ENCODE results near the gene UGT1A4. TPM values are rescaled to one million over a fixed set of nuclear protein-coding genes. Genes with fewer than 3 reads are reported as not detected.

The UGT1A4 gene
- total RNA-seq, 3 donors from 2014 or later (not counting 1 experiment from before 2014, with no cell fraction given), result not detected

GRCh38 chr2:233761040-233761769 is 42.7 kb downstream of the UGT1A4 start:
- no peak for TF ChIP-seq CTCF (IDR thresholded peaks at IDR 0.05)
- H3K27me3 Mint-ChIP-seq (ENCODE audit: low read depth in 2 of 2), result peaks cover 18% of the 10 kb centered on the region in 2 donors
- intact Hi-C loops (cut with micrococcal nuclease), result no loop called here
- no peak overlapping the region for H3K27ac ChIP-seq (ENCODE audit: low read length)
- H3K4me1 ChIP-seq (ENCODE audit: control insufficient read depth, insufficient read depth, low read length), result no peaks in the 10 kb centered on the region
- no peaks in the 10 kb centered on the region for H3K36me3 Mint-ChIP-seq
- H3K9me3 ChIP-seq (ENCODE audit: control insufficient read depth, insufficient read depth, low read length), result no peaks in the 10 kb centered on the region
- no peak overlapping the region for H3K4me3 ChIP-seq (ENCODE audit: low read length)
- no peaks in the 10 kb centered on the region for H3K27me3 ChIP-seq (ENCODE audit: control insufficient read depth, insufficient read depth, low read length)
- WGBS (ENCODE audit: insufficient coverage), result 90% methylated on average over 4 of the region's 4 CpGs
- ATAC-seq, result no peak
- H3K27ac Mint-ChIP-seq, result no peak overlapping the region
- H3K4me1 Mint-ChIP-seq, result no peaks in the 10 kb centered on the region
- no peaks in the 10 kb centered on the region for H3K36me3 ChIP-seq (ENCODE audit: control insufficient read depth, insufficient read depth, low read length)
- no peak for DNase-seq
- no peak overlapping the region for H3K4me3 Mint-ChIP-seq
- H3K9me3 Mint-ChIP-seq, result no peaks in the 10 kb centered on the region

GRCh38 chr2:233764264-233764663 is 45.7 kb downstream of the UGT1A4 start:
- H3K9me3 Mint-ChIP-seq, result no peaks in the 10 kb centered on the region

GRCh38 chr2:233764761-233765160 is 46.2 kb downstream of the UGT1A4 start:
- H3K4me1 ChIP-seq (ENCODE audit: control insufficient read depth, insufficient read depth, low read length), result no peaks in the 10 kb centered on the region
- peaks cover 28 to 36% of the 10 kb centered on the region in 2 donors for H3K27me3 Mint-ChIP-seq (ENCODE audit: low read depth in 2 of 2)
- DNase-seq (no peak), ATAC-seq (no peak)
- H3K27me3 ChIP-seq (ENCODE audit: control insufficient read depth, insufficient read depth, low read length), result peaks cover 4% of the 10 kb centered on the region
- intact Hi-C loops (cut with micrococcal nuclease), result no loop called here
- H3K9me3 ChIP-seq (ENCODE audit: control insufficient read depth, insufficient read depth, low read length), result no peaks in the 10 kb centered on the region
- H3K27ac ChIP-seq (ENCODE audit: low read length), result no peak overlapping the region
- TF ChIP-seq CTCF (IDR thresholded peaks at IDR 0.05), result no peak
- no peaks in the 10 kb centered on the region for H3K9me3 Mint-ChIP-seq
- H3K27ac Mint-ChIP-seq, result no peak overlapping the region
- no peak overlapping the region for H3K4me3 Mint-ChIP-seq
- no peaks in the 10 kb centered on the region for H3K36me3 Mint-ChIP-seq
- WGBS (ENCODE audit: insufficient coverage), result 72% methylated on average over 3 of the region's 3 CpGs
- no peaks in the 10 kb centered on the region for H3K4me1 Mint-ChIP-seq
- no peak overlapping the region for H3K4me3 ChIP-seq (ENCODE audit: low read length)
- H3K36me3 ChIP-seq (ENCODE audit: control insufficient read depth, insufficient read depth, low read length), result no peaks in the 10 kb centered on the region

More at GRCh38 chr2:233764264-233764663, 45.7 kb downstream of the UGT1A4 start:
- H3K36me3 Mint-ChIP-seq, result no peaks in the 10 kb centered on the region
- H3K27me3 ChIP-seq (ENCODE audit: control insufficient read depth, insufficient read depth, low read length), result peaks cover 4% of the 10 kb centered on the region
- no peak overlapping the region for H3K27ac Mint-ChIP-seq
- no peak overlapping the region for H3K27ac ChIP-seq (ENCODE audit: low read length)
- peaks cover 26 to 31% of the 10 kb centered on the region in 2 donors for H3K27me3 Mint-ChIP-seq (ENCODE audit: low read depth in 2 of 2)
- ATAC-seq (no peak), DNase-seq (no peak)
- intact Hi-C loops (cut with micrococcal nuclease), result no loop called here
- no peaks in the 10 kb centered on the region for H3K4me1 Mint-ChIP-seq
- no peak for TF ChIP-seq CTCF (IDR thresholded peaks at IDR 0.05)
- H3K4me3 Mint-ChIP-seq, result no peak overlapping the region
- H3K9me3 ChIP-seq (ENCODE audit: control insufficient read depth, insufficient read depth, low read length), result no peaks in the 10 kb centered on the region
- no peak overlapping the region for H3K4me3 ChIP-seq (ENCODE audit: low read length)
- H3K36me3 ChIP-seq (ENCODE audit: control insufficient read depth, insufficient read depth, low read length), result no peaks in the 10 kb centered on the region
- WGBS (ENCODE audit: insufficient coverage), result 75% methylated on average over 7 of the region's 7 CpGs
- H3K4me1 ChIP-seq (ENCODE audit: control insufficient read depth, insufficient read depth, low read length), result no peaks in the 10 kb centered on the region

- no peaks in the 10 kb centered on the region for H3K36me3 ChIP-seq (ENCODE audit: control insufficient read depth, insufficient read depth, low read length)
- no peaks in the 10 kb centered on the region for H3K9me3 ChIP-seq (ENCODE audit: control insufficient read depth, insufficient read depth, low read length)
- no peak overlapping the region for H3K4me3 ChIP-seq (ENCODE audit: low read length)
- 76% methylated on average over 3 of the region's 4 CpGs for WGBS (ENCODE audit: insufficient coverage)
- Mint-ChIP-seq H3K27ac (no peak overlapping the region), H3K9me3 (no peaks in the 10 kb centered on the region), H3K4me1 (no peaks in the 10 kb centered on the region), H3K36me3 (no peaks in the 10 kb centered on the region), H3K27me3 (ENCODE audit: low read depth in 2 of 2) (peaks cover 28 to 45% of the 10 kb centered on the region in 2 donors), H3K4me3 (no peak overlapping the region)
- no peak for ATAC-seq
- H3K27ac ChIP-seq (ENCODE audit: low read length), result no peak overlapping the region
- no peak for TF ChIP-seq CTCF (IDR thresholded peaks at IDR 0.05)
- peaks cover 4% of the 10 kb centered on the region for H3K27me3 ChIP-seq (ENCODE audit: control insufficient read depth, insufficient read depth, low read length)
- no peaks in the 10 kb centered on the region for H3K4me1 ChIP-seq (ENCODE audit: control insufficient read depth, insufficient read depth, low read length)
- intact Hi-C loops (cut with micrococcal nuclease), result no loop called here
- no peak for DNase-seq
Observed at GRCh38 chr2:233766416-233766815, 47.9 kb downstream of the UGT1A4 start.

Measured in natural killer cell (primary cell).